Duodenal mucosa (tissue), 2 donors: ENCODE results near the gene NRBP1.

ENCODE experiments used
- H3K27ac ChIP-seq: one replicate; pipeline ENCODE4 v1.7.0; 2013; ENCODE audit warnings: low read depth, low read length
- H3K27me3 ChIP-seq, 2 donors: one replicate each; pipeline ENCODE4 v1.7.0; 2013; ENCODE audit warnings: low read length in 2 of 2, control low read depth in 1 of 2; ENCODE audit not compliant: insufficient read depth in 2 of 2, control insufficient read depth in 1 of 2
- H3K36me3 ChIP-seq, 2 donors: one replicate each; pipeline ENCODE4 v1.7.0; 2013; ENCODE audit warnings: low read length in 2 of 2, control low read depth in 1 of 2; ENCODE audit not compliant: insufficient read depth in 2 of 2, control insufficient read depth in 1 of 2
- H3K4me1 ChIP-seq, 2 donors: one replicate each; pipeline ENCODE4 v1.7.0; 2013; ENCODE audit warnings: low read length in 2 of 2, control low read depth in 1 of 2; ENCODE audit not compliant: insufficient read depth in 2 of 2, control insufficient read depth in 1 of 2
- H3K4me3 ChIP-seq, 2 donors: one replicate each; pipeline ENCODE4 v1.7.0; 2013; ENCODE audit warnings: low read length in 2 of 2, low read depth in 1 of 2
- H3K9ac ChIP-seq, 2 donors: one replicate each; pipeline ENCODE4 v1.7.0; 2013; ENCODE audit warnings: low read length in 2 of 2, low read depth in 1 of 2
- H3K9me3 ChIP-seq, 2 donors: one replicate each; pipeline ENCODE4 v1.7.0; 2013; ENCODE audit warnings: low read length in 2 of 2, control low read depth in 1 of 2; ENCODE audit not compliant: control insufficient read depth in 1 of 2

The NRBP1 gene

DNA sequence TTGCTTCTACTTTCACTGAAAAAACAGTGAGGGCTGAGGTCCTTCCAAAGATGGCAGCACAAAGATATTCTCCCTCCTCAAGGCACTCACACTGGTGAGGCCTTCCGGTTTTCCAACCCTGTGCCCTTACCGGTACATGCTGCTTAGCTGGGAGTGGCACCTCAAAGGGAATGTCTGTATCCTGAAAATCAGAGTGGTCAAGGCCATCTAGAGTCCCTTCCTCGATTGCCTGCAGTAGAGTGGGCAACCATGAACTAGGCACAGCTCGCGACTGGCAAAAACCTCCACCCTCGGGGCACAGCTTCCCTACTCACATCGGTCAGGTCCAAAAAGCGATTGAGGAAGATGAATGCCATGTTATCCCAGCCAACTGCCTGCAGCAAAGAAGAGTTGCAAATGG, 17.2 kb downstream of the NRBP1 start:
- Histone ChIP-seq H3K9me3 (no peaks in the 10 kb centered on the region), H3K27ac (peak overlapping the region; percentile 94), H3K4me3 (peak overlapping the region; percentile 65 to 72), H3K9ac (peak overlapping the region; percentile 72 to 77), H3K4me1 (peaks cover 16 to 17% of the 10 kb centered on the region in 2 donors), H3K36me3 (peaks cover 18 to 34% of the 10 kb centered on the region in 2 donors), H3K27me3 (no peaks in the 10 kb centered on the region)

DNA sequence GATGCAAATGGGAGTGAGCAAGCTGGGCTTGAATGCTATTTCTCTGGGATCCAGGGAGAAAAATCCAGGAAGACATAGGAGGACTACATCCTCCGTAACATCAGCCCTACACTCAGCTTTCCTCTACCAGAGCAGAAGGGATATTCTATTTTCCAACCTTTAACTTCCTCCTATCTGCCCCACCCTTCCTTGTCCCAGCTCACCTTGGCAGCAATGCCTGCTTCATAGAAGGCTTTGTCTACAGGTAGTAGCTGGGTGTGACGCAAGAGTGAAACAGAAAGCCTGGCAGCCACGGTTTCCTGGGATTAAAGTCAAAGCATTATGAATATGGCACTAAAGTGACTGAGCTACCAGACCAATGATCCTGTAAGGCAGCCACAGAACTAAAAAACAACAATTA, 17.6 kb downstream of the NRBP1 start:
- Histone ChIP-seq H3K27me3 (no peaks in the 10 kb centered on the region), H3K27ac (peak overlapping the region; percentile 94), H3K9ac (peak overlapping the region; percentile 72 to 77), H3K36me3 (peaks cover 14 to 30% of the 10 kb centered on the region in 2 donors), H3K9me3 (no peaks in the 10 kb centered on the region), H3K4me1 (peaks cover 16 to 17% of the 10 kb centered on the region in 2 donors), H3K4me3 (peak overlapping the region; percentile 65 to 72)

DNA sequence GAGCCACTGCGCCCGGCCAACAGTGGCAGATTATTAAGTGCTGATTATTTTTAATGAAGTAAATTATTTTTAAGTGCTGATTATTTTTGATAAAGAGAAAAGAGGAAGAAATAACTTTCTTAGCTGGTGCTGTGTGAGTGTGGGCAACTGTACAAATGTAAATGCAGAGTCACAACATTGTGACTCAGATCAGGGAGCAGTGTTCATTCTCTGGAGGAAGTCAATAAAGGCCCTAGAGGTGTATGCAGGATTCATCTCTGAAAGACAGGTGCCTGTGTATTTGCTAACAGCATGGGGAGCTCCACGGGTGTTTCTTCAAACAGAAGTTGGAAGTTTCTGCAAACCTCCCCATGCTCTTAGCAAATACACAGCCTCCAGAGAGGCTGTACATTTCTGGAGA, 19.9 kb downstream of the NRBP1 start:
- H3K4me1 ChIP-seq, result peaks cover 13 to 16% of the 10 kb centered on the region in 2 donors
- H3K27ac ChIP-seq, result no peak overlapping the region
- H3K36me3 ChIP-seq, result peaks cover 6 to 30% of the 10 kb centered on the region in 2 donors
- no peaks in the 10 kb centered on the region for H3K9me3 ChIP-seq
- no peaks in the 10 kb centered on the region for H3K27me3 ChIP-seq
- no peak overlapping the region for H3K4me3 ChIP-seq
- H3K9ac ChIP-seq, result no peak overlapping the region

DNA sequence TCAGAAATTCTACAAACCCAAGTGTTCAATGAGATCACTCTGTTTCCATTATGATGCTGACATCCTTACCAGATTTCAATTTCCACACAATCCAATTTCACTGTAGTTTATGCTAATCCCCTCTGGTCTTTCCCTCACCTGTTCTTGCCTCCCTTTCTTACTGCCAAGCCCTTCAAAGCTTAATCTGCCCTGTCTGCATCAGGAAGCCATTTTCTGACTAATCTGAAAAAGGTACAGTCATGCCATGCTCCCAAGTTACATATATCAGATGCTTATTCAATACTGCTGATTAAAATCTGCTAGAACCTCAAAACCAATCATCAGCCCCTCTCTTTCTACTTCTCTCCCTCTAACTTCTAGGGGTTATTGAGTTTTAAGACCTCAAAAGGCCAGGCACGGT, 22.7 kb downstream of the NRBP1 start:
- no peaks in the 10 kb centered on the region for H3K4me1 ChIP-seq
- no peak overlapping the region for H3K27ac ChIP-seq
- H3K9ac ChIP-seq, result no peak overlapping the region
- no peak overlapping the region for H3K4me3 ChIP-seq
- H3K9me3 ChIP-seq, result no peaks in the 10 kb centered on the region
- no peaks in the 10 kb centered on the region for H3K27me3 ChIP-seq
- peaks cover 6 to 38% of the 10 kb centered on the region in 2 donors for H3K36me3 ChIP-seq

DNA sequence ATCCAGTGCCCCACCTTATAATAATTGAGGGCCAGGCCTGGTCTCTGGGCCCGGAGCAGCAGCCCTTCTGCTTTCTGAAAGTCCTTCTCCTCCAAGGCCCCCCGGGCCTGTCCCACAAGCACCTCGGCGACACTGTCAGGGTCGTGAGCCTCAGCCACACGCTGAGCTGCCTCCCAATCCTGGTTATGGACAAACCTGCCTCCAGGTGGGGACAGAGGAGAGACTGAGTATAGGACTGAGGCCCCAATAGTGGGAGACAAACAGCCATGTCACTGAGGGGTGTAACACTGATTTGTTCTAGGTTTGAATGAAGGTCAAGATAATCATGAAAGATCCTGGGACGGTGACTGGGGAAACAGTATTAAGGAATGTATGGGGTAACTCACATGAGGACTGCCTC, 25.5 kb downstream of the NRBP1 start:
- H3K36me3 ChIP-seq, result peaks cover 9 to 49% of the 10 kb centered on the region in 2 donors

DNA sequence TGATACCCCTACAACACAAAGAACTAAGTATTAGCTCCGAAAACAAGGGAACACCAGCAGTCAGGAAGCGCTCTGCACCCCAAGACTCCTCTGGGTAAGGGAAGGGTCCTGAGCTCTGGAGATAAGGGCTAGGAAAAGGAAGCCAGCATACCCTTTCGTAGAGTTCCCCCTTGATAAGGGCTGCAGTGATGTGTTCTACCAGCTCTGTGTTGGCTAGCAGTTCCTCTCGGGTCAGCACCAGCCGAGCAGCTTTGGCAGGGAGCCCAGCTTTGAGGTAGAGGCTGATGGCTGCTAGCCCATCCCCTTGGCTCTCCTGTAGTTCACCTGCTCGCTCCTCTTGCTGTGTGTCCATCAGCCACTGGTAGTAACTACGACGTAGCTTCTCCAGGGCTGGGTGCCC, 32.7 kb downstream of the NRBP1 start:
- Histone ChIP-seq H3K4me1 (no peaks in the 10 kb centered on the region), H3K9me3 (no peaks in the 10 kb centered on the region), H3K27ac (no peak overlapping the region), H3K27me3 (no peaks in the 10 kb centered on the region), H3K9ac (no peak overlapping the region), H3K36me3 (peaks cover 11 to 30% of the 10 kb centered on the region in 2 donors), H3K4me3 (no peak overlapping the region)

More for the DNA sequence above, 25.5 kb downstream of the NRBP1 start:
- Histone ChIP-seq H3K27me3 (no peaks in the 10 kb centered on the region), H3K4me3 (no peak overlapping the region), H3K9ac (no peak overlapping the region), H3K9me3 (no peaks in the 10 kb centered on the region), H3K4me1 (no peaks in the 10 kb centered on the region), H3K27ac (no peak overlapping the region)

DNA sequence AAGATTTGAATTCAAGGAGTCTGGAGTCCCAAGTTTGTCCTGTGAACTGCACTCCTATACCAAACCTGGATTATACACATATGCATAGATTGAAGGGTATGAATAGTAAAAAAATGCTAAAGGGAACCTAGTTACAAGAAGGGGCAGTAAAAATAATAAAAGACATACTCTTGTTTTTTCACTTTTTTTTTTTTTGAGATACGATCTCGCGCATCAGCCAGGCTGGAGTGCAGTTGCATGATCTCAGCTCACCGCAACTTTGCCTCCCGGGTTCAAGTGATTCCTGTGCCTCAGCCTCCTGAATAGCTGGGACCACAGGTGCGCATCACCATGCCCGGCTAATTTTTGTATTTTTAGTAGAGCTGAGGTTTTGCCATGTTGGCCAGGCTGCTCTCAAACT, 36.0 kb downstream of the NRBP1 start:
- Histone ChIP-seq H3K27me3 (no peaks in the 10 kb centered on the region), H3K9ac (no peak overlapping the region), H3K36me3 (peaks cover 6 to 7% of the 10 kb centered on the region in 2 donors), H3K27ac (no peak overlapping the region), H3K4me1 (no peaks in the 10 kb centered on the region), H3K9me3 (no peaks in the 10 kb centered on the region), H3K4me3 (no peak overlapping the region)

DNA sequence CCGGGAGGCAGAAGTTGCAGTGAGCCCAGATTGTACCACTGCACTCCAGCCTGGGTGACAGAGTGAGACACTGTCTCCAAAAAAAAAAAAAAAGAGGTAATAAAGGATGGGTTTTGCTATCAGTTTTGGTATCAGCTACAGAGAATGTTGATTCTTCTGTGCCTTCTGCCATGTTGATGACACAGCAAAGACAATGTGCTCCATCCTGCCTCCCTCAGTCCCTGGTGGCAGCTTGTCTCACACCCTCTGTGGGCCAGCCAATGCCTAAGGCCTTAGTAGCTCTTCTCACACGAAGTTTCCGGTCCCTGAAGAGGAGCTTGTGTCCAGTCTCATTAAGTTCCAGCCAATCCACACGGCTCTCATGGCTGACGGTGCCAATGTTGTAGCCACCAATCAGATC, 43.5 kb downstream of the NRBP1 start:
- Histone ChIP-seq H3K27ac (no peak overlapping the region), H3K4me3 (no peak overlapping the region), H3K36me3 (peaks cover under 1 to 23% of the 10 kb centered on the region in 2 donors), H3K9me3 (no peaks in the 10 kb centered on the region), H3K9ac (no peak overlapping the region), H3K4me1 (no peaks in the 10 kb centered on the region), H3K27me3 (no peaks in the 10 kb centered on the region)

DNA sequence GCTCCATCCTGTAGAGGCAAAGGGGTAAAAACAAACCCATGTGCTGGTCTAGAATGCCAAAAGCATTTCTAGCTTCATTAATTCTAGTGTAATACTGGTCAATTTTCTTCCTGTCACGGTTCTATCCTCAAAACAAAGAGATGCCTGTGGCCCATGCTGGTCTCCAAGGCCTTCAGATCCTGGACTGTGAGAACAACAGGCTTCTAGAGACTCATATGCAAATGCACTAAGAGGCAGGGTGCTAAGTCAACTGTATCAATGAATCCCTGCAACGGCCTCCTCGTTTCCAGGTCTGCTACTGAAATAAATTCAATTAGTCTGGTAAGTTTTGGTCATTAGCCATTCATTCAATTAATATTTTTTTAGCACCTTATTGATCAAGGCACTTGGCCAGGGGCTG, 57.1 kb downstream of the NRBP1 start:
- H3K27me3 ChIP-seq, result no peaks in the 10 kb centered on the region

DNA sequence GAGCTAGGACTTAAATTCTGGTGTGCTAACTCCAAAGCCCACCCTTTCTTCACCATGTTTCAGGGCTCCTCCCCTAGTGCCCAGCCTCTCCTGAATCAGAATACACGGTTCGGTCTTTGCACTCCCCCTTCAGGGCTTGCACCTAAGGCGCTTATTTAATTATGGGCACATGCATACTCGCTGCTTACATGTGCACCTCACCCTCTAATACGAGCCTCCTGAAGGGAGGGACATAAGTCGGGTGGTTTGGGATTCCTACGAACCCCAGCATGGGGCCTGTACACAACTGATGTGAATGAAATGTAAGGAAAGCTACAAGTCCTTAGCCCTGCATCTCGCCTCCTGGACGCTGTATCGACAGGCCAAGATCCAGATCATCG, 60.7 kb downstream of the NRBP1 start:
- Histone ChIP-seq H3K27ac (no peak overlapping the region), H3K27me3 (peaks cover 3 to 4% of the 10 kb centered on the region in 2 donors), H3K4me1 (peaks cover 11 to 16% of the 10 kb centered on the region in 2 donors), H3K9ac (peak overlapping the region; percentile 71 to 85), H3K4me3 (peak overlapping the region; percentile 82 to 88), H3K9me3 (no peaks in the 10 kb centered on the region), H3K36me3 (no peaks in the 10 kb centered on the region)

More for the DNA sequence above, 57.1 kb downstream of the NRBP1 start:
- Histone ChIP-seq H3K27ac (no peak overlapping the region), H3K9me3 (no peaks in the 10 kb centered on the region), H3K36me3 (peaks cover 5 to 12% of the 10 kb centered on the region in 2 donors), H3K9ac (no peak overlapping the region), H3K4me3 (no peak overlapping the region), H3K4me1 (peaks cover 11 to 16% of the 10 kb centered on the region in 2 donors)
